Stimulated activated CD4-positive, alpha-beta T cell treated with anti-CD3 and anti-CD28 coated beads, Interleukin-1b, Interleukin-23, amount 100 ng/mL, for 1 hour (primary cell): Measurements from ENCODE around the gene SLC18A2.
"Not testable (repeated sequence)": the region's sequence is repeated elsewhere in the genome, so short reads cannot be mapped to it uniquely, and the experiment has no call there.

Experiments
- DNase-seq, 2 donors: peaks; one replicate each; pipeline ENCODE4 v3.0.0-alpha.2; 2020; ENCODE audit warnings: low read depth in 2 of 2

The SLC18A2 gene

DNA sequence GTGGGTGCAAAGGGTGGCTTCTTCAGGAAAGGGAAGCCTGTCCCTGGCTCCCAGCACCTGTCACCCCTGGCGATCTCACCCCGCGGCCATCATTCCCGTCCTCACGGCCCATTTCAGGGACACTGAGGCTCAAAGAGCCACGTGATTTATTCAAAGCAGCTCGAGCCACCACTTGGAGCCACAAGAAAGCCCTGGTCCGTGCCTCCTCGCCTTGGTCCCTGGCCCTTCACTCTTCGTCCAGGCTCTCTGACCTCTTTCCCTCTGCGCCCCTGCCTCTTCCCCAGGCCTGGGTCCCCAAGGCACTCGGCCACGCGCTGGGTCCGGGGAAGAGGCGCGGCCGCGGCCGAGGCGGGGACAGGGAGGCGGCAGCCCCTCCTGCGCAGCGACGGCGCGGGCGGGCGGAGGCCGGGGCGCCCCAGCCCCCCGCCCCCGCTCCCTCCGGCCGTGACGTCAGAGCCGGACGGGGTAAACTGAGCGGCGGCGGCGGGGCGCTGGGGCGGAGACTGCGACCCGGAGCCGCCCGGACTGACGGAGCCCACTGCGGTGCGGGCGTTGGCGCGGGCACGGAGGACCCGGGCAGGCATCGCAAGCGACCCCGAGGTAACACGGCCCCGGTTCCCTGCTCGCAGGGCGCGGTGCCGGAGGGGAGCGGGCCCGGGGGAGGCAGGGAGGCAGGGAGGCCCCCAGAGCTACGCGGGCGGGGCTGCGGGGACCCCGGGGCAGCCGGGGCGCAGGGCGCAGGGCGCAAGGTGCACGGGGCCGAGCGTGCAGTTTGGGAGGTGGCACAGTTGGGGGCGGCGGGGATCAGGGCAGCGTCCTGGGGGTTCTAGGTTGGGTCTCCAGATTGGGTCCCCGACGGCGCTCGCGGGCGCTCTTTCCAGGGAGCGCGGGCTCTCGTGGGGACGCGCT lies at the start of gene SLC18A2:
TSS of gene SLC18A2 (plus strand) at position 494 of the 909 bp plus-strand sequence. CDS start 580 bp downstream, outside the sequence.
- DNase-seq: no peak

DNA sequence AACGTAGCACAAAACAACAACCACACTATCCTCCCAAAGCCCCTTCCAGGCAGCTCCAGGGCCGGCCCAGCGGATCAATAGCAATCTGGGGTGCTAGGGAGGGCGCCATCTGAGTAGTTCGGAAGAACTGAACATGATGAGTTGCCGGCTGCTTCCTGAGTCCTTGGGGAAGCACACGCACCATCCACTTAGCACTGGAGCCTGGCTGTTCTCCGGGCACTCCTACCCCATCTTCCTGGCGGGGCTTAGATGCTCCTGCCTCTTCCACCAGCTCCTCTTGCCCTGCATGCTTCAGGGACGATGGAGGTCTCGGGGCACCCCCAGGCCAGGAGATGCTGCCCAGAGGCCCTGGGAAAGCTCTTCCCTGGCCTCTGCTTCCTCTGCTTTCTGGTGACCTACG lies 43.7 kb upstream of the SLC18A2 start, which contains the start of gene KCNK18:
TSS of gene KCNK18 (plus strand) at position 301 of the 400 bp plus-strand sequence. CDS start at position 301, 0 bp downstream.
- no peak for DNase-seq

DNA sequence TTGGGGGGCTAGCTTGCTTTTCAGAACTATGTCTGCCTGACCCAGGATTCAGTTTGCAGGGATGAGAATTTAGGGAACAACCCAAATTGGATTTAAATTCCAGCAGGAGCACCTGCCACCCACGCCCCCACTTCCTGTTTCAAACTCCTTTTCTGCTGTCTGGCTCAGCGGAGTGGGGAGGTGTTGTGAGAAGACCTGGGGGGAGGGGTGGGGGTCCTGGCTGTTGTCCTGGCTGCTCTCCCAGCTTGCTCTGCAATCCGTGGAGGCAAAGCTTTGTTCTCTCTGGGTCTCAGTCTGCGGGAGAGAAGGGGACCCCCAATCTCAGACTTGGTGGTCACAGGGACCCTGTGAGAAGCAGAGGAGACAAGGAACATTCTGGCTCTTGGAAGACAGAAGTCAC lies 42.8 kb upstream of the SLC18A2 start:
- no peak for DNase-seq

DNA sequence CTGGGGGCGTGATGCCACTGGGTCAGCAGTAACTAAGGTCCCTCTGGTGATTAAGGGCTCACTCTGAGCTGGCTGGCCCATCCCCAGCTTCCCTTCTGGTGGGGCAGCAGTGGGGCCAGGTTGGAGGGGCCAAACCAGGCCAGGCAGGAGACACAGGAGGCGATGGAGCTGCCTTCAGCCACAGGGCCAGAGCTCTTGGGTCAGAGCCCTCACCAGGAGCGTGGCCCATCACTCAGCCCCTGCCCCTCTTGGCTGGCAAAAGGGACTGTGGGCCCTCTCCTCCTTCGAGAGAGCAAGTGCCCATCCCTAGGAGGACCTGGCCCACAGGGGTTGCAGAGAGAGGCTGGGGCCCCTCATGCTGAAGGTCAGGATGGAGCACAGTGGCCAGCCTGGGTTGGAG lies 39.1 kb upstream of the SLC18A2 start:
- DNase-seq: no peak

DNA sequence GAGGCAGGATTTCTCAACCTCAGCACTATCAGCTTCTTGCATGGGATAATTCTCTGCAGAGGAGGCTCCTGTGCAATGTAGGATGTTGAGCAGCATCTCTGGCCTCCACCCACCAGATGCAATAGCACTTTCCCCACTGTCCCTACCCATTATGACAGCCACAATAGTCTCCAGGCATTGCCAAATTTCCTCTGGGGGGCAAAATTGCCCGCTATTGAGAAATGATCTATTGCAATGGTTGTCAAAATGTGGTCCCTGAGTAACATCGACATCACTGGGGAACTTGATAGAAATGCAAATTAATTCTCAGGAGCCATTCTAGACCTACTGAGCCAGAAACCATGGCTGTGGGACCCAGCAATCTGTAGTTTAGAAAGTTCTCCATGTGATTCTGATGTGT lies 36.6 kb upstream of the SLC18A2 start:
- DNase-seq: no peak

DNA sequence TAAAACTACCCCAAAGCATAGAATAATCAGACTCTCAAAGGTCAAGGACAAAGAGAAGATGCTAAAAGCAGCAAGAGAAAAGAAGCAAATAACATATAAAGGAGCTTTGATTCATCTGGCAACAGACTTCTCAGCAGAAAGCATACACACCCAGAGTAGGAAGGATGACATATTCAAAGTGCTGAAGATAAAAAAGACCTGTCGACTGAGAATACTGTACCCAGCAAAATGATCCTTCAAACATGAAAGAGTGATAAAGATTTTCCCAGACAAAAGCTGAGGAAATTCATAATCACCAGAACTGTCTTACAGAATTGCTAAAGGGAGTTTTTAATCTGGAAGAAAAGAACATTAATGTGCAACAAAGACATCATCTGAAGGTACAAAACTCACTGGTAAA lies 28.7 kb upstream of the SLC18A2 start:
- no peak for DNase-seq

DNA sequence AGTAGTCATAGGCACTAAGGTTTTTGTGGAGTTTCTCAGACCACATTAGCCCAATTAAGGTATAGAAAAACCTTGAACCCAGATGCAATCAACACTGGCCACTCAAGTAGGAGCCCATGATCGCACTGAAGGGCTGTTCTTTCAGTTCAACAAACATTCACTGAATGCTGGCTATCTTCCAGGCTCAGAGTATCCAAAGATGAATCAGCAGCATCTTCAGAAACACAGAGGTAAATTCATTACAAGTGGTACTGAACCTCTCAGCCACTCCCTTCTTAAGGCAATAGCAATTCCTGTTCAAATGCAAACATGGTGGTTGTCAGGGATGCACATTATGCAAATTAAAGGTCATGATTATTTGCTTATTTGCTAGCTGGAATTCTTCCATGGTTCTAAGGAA lies 26.5 kb upstream of the SLC18A2 start:
- no peak for DNase-seq

DNA sequence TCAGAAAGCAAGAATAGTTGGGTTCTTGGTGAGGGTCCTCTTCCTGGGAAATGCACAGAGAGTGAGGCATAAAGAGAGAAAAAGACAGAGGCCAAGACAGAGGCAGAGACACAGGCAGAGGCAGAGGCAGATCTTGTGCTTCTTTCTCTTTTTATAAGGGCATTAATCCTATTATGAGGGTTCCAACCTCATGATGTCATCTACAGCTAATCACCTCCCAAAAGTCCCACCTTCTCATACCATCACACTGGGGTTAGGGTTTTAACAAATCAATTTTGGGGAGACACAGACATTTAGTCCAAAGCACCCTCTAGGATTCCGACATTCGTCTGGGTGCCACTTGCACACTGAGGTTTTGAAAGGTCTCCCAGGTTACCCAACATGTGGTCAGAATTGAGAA lies 25.8 kb upstream of the SLC18A2 start:
- no peak for DNase-seq

DNA sequence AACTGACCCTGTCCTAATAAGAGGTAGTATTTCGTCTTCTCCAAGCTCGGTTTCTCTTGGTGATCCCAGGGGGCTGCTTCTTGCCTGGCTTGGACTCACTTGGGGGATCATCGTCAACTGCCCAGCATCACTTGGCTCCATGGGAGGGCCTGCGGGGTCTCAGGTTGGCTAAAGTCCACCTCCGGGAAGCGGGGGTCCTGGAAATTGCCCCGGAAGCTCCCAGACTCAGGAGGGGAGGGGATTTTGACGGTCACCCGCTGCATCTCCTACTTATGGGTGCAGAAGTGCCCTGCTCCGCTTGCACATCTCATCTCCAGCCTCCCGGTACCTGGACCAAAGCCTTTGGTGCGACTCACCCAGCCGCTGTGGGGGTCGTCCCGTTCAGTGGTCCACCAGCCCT lies 24.9 kb upstream of the SLC18A2 start:
- DNase-seq: no peak

DNA sequence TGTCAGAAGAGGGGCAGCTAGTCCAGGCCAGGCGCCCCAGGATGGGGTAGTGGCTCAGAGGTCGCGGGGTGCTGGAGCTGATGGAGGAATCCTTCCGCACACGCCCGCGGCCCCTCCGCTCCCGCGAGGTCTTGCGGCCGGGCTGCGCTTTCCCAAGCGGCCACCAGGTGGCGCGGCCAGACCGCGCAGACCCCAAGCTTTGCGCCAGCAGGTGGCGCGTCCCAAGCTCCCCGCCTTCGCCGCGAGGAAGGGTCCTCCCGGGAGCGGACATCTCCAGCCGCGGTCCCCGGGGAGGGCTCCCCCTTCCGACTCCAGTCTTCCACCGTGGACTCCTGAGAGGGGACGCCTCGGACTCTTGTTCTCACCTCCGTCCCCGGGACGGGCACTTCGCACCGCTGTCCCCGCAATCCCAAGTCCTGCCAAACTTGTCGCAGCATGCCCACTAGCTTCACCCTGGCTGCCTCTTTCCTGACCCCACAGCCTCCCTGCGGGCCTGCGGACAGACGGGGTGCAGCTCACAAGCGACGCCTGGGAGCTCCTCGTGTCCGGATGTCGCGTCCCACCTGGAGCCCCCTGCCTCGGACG lies 24.2 kb upstream of the SLC18A2 start:
- DNase-seq: peak; percentile 39 to 55

DNA sequence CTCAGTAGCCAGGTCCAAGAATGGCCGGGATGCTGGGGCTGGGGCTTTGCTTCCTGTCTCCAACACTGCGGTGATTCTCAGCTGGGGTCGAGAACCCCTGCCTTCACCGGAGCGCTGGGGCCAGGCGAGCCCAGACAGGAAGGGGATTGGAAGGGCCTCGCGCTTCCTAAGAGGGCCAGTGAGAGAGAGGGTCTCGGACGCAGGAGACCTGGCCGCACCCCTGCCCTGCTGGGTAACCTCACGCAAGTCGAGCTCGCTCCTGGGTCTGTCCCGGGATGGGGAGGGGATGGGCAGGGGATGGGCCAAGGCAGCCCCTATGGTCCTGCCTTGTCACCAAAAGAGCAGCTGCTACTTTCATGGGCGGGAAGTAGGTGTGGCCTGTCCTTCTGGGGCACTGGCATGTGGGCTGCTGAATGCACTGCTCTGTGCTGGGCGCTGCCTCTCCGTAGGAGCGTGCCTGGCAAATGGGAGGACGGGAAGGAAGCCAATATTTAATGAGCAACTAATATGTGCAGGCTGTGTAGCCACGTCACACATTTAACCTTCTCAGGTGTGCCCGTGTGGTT lies 23.6 kb upstream of the SLC18A2 start:
- DNase-seq: no peak

DNA sequence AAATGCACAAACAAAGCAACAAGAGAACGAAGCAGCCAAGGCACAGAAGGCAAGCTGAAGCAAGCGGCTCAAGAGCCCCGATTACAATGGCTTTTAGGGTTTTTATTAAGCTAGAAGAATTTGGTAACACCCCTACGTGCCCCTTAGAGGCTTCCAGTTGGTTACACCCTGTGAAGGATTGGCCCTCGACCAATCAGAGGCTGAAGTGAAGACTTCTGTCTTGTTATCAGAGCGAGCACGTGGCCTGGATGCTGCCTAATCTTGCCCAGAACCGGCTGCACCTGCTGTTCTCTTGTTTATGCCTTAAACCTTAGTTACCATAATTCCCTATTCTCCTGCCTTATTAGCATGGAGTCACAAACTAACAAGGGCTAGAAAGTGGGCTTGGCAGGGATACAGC lies 22.3 kb upstream of the SLC18A2 start:
- no peak for DNase-seq

DNA sequence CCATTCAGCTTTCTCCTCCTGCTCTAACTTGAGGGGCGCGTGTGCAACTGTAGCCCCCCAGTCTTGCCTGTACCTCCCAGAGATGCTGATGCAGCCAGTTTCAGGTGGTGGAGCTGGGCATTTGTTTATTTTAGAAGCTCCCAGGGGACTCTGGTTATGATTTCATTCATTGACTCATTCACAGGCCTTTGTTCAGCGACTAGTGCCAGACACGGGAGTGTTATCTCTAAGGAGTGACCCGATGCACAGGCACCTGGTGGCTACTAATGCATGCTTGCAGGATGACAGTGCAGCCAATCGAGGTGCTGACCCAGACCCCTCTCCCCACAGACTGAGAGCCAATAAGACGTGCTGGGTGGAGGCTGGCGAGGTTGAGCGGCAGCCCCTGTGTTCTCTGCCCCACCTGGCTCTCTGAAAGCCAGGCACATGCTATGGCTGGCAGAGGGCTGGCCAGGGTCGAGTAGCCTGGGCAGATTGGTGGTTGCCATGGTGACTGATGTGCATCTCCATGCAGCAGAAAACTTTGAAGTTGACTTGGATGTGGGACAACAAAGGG lies 19.7 kb upstream of the SLC18A2 start:
- no peak for DNase-seq

DNA sequence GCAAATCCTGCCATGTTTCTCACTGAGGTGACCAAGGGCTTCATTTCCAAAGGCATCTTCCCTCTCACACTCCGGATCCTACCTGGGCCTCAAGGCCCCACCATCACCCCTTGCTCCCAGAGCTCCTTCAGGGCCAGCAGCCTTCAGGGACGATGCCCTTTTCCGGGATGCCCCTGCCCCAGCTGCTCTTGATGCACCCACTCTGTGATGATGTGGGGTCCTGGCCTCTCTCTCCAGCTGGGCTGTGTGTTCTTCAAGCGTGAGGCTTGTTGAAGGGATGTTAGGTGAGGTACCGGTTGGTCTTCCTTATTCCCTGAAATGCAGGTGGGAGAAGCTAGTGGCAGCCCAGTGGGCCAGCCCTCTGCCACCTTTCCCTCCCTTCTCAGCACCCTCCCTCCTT lies 18.4 kb upstream of the SLC18A2 start:
- no peak for DNase-seq

DNA sequence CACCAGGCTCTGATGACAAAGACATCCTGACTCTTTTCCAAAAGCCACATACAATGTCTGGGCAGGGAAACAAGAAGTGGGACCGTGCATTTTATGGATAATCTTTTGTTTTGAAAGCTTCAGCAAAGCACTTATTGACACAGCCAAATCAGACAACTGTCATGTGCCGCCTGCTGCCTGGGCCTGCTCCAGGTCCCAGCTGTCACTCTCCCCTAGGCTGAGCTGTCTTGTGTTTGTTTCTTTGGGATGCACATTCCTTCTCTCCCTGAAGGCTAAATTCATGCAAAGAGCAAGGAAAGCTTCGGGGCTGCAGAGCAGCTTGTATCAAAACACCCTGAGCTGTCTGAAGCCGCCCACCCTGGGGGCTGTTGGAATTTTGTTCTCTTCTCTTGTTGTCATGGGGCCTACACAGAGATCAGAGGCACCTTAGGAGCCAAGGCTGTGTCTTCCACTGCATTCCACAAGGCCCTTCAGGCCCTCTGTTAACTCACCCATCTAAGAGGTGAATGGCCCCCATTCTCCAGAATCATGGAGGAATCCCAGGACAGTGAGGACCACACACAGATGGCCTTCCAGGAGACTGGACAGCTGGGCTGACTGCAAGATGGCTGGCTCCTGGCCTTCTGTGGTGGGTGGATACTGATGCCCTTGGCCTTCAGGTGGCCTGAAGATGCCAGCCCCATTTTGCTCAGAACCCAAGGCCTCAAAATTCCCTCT lies 17.8 kb upstream of the SLC18A2 start:
- DNase-seq: no peak

DNA sequence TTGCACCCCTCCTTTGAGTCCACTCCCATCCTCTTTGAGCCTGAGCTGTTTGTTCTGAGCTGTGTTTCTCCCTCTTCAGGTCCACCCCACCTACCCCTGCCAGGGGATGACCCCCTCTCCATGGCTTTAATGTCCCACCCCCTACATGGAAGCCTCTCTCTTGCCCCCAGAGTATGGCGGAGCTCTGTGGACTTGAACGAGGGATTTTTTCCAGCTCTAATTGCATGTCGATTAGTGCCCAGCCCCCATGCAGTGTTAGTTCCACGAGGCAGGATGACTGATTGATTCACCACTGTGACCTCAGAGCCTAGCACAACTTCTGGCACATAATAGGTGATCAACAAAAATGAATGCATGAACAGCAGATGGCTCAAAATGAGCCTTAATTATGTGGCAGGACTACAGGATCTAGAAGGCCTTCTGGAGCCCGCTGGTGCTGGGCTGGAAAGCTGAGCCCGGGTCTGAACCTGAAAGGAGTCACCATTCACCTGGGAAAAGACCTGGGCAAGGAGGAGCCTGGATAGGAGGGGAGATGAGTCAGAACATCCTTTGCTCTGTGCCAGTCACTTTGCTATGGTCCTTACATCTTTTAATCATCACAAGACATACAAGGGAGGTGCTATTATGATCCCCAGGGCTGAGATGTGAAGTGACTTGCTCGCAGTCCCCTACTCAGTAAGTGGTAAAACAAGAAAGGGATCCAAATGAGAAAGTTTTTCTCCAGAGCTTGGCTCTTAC lies 17.1 kb upstream of the SLC18A2 start:
- DNase-seq: no peak

DNA sequence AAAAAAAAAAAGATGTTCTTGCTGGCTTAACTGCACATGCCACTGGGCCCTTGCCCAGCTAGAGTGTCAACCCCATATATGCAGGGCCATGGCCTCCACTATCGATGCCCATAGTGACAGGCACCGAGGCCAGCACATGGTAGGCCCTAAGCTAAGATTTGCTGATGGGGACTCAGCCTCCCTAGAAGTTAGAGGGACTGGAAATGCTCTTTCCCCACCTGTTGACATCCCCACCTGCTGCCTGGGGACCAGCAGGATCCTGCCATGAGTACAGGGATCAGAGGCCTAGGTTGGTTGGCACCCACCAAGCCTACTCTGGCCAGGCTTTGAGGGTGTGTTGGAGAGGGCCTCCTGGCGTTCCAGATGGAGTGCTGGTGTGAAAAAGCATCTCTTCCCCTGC lies 16.0 kb upstream of the SLC18A2 start:
- no peak for DNase-seq

DNA sequence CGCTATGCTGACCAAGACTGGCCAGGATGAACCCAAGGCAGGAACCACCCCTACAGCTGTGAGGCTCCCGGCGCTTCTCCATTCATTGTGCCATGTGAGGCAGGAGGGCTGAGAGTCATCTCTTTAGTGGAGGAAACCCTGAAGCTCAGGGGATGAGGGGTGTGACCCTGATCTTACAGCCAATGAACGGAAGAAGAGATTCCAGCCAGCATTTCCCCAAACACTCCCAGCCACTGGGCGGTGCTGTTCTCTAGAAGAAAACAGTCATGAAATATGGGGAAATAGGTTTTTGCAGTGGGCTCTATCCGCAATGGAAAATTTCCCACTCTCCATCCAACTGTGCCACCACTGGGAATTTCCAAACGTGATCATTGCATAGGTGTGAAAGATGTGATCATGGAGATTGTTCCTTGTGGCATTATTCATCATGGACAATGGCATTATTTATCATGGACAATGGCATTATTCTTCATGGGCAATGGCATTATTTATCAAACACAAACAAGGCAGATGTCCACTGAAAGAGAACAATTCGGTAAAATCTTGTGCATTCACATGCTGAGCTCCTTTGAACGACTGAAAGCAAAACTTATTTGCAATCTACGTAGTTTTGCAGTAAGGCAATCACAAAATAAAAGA lies 14.0 kb upstream of the SLC18A2 start:
- no peak for DNase-seq

DNA sequence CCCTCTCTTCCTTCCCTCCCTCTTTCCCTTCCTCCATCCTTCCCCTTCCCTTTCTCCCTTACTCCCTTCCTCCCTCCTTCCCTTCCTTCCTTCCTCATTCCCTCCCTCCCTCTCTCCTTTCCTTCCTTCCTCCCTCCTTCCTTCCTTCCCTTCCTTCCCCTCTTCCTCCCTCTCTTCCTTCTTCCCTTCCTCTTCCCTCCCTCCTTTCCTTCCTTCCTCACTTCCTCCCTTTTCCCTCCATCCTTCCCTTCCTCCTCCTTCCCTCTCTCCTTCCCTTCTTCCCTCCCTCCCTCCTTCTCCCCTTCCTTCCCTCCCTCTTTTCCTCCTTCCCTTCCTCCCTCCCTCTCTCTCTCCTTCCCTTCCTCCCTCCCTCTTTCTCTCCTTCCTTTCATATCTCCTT lies 12.7 kb upstream of the SLC18A2 start:
- no peak for DNase-seq

DNA sequence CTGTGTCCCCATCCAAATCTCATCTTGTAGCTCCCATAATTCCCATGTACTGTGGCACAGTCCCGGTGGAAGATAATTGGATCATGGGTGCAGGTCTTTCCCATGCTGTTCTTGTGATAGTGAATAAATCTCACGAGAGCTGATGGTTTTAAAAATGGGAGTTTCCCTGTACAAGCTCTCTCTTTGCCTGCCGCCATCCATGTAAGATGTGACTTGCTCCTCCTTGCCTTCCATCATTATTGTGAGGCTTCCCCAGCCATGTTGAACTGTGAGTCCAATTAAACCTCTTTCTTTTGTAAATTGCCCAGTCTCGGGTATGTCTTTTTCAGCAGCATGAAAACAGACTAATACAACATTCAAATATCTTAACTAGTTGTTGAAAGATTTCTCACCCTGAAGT lies 10.8 kb upstream of the SLC18A2 start:
- DNase-seq: not testable (repeated sequence)
